Mesenchymal stem cell (in vitro differentiated cells and primary cell): ENCODE results near the gene MACROH2A1.

Experiments used
- DNase-seq: peaks from one replicate; pipeline ENCODE4 v3.0.0-alpha.2; 2013
- H2AFZ ChIP-seq: one replicate; pipeline ENCODE4 v1.6.1; 2013; ENCODE audit warnings: low read depth, mild to moderate bottlenecking, control low read depth, inconsistent platforms, low read length, moderate library complexity
- H2AK5ac ChIP-seq: 2 replicates; pipeline ENCODE4 v1.6.1; 2013; ENCODE audit warnings: low read length, moderate library complexity, mild to moderate bottlenecking, inconsistent platforms; ENCODE audit not compliant: severe bottlenecking
- H2BK120ac ChIP-seq: one replicate; pipeline ENCODE4 v1.6.1; 2013; ENCODE audit warnings: low read depth, mild to moderate bottlenecking, inconsistent platforms, low read length, moderate library complexity
- H2BK12ac ChIP-seq, 2 experiments: one replicate each; pipeline ENCODE4 v1.6.1; 2013; ENCODE audit warnings: inconsistent platforms in 2 of 2, low read length in 2 of 2, mild to moderate bottlenecking in 2 of 2, moderate library complexity in 2 of 2, control low read depth in 1 of 2
- H2BK15ac ChIP-seq: one replicate; pipeline ENCODE4 v1.6.1; 2013; ENCODE audit warnings: mild to moderate bottlenecking, low read depth, inconsistent platforms; ENCODE audit not compliant: poor library complexity, severe bottlenecking
- H2BK5ac ChIP-seq: 2 replicates; pipeline ENCODE4 v1.6.1; 2013; ENCODE audit warnings: low read depth, mild to moderate bottlenecking, low read length, control low read depth, inconsistent platforms; ENCODE audit not compliant: poor library complexity, severe bottlenecking
- H3K14ac ChIP-seq, 2 experiments: one replicate each; pipeline ENCODE4 v1.6.1; 2013; ENCODE audit warnings: inconsistent platforms in 2 of 2, low read length in 2 of 2, control low read depth in 1 of 2, mild to moderate bottlenecking in 1 of 2, moderate library complexity in 1 of 2
- H3K18ac ChIP-seq, 2 experiments: one replicate each; pipeline ENCODE4 v1.6.1; 2013; ENCODE audit warnings: inconsistent platforms in 2 of 2, low read length in 2 of 2, control low read depth in 1 of 2, low read depth in 1 of 2, mild to moderate bottlenecking in 1 of 2
- H3K23ac ChIP-seq, 2 experiments: one replicate each; pipeline ENCODE4 v1.6.1; 2013; ENCODE audit warnings: inconsistent platforms in 2 of 2, low read length in 2 of 2, mild to moderate bottlenecking in 2 of 2, moderate library complexity in 2 of 2, control low read depth in 1 of 2
- H3K27ac ChIP-seq: 2 replicates; pipeline ENCODE4 v1.5.1; 2013; ENCODE audit warnings: mild to moderate bottlenecking, moderate library complexity, low read length, control low read depth, inconsistent platforms; ENCODE audit not compliant: poor library complexity, severe bottlenecking
- H3K27me3 ChIP-seq, 2 experiments: 2 replicates each; pipeline versions ENCODE4 v1.6.1 to v1.7.0; 2013; ENCODE audit warnings: low read length in 2 of 2, mild to moderate bottlenecking in 2 of 2, moderate library complexity in 2 of 2, control low read depth in 1 of 2, inconsistent platforms in 1 of 2; ENCODE audit not compliant: control insufficient read depth in 1 of 2, insufficient read depth in 1 of 2
- H3K36me3 ChIP-seq, 2 experiments: 2 replicates each; pipeline versions ENCODE4 v1.6.1 to v1.7.0; 2013; ENCODE audit warnings: low read length in 2 of 2, control low read depth in 1 of 2, inconsistent platforms in 1 of 2, low read depth in 1 of 2, mild to moderate bottlenecking in 1 of 2; ENCODE audit not compliant: insufficient read depth in 2 of 2, control insufficient read depth in 1 of 2
- H3K4ac ChIP-seq, 2 experiments: one replicate each; pipeline ENCODE4 v1.6.1; 2013; ENCODE audit warnings: inconsistent platforms in 2 of 2, low read length in 2 of 2, mild to moderate bottlenecking in 2 of 2, moderate library complexity in 2 of 2, control low read depth in 1 of 2, low read depth in 1 of 2
- H3K4me1 ChIP-seq: 2 replicates; pipeline ENCODE4 v1.6.1; 2013; ENCODE audit warnings: low read depth, low read length, control low read depth; ENCODE audit not compliant: control insufficient read depth, insufficient read depth
- H3K4me2 ChIP-seq: 2 replicates; pipeline ENCODE4 v1.6.1; 2013; ENCODE audit warnings: low read length, mild to moderate bottlenecking, inconsistent platforms; ENCODE audit not compliant: poor library complexity, severe bottlenecking
- H3K4me3 ChIP-seq, 2 experiments: 2 replicates each; pipeline versions ENCODE4 v1.5.1 to v1.7.0; 2013; ENCODE audit warnings: low read length in 2 of 2, mild to moderate bottlenecking in 2 of 2, control low read depth in 1 of 2, low read depth in 1 of 2; ENCODE audit not compliant: insufficient read depth in 1 of 2
- H3K79me1 ChIP-seq: replicated peaks from 2 replicates; pipeline ENCODE4 v1.6.1; 2013; ENCODE audit warnings: mild to moderate bottlenecking, control low read depth, low read length, inconsistent platforms; ENCODE audit not compliant: poor library complexity, severe bottlenecking
- H3K9ac ChIP-seq: 2 replicates; pipeline ENCODE4 v1.7.0; 2013; ENCODE audit warnings: mild to moderate bottlenecking, low read length, moderate library complexity
- H3K9me3 ChIP-seq: 2 replicates; pipeline ENCODE4 v1.7.0; 2013; ENCODE audit warnings: mild to moderate bottlenecking, low read length; ENCODE audit not compliant: control insufficient read depth
- H4K8ac ChIP-seq: one replicate; pipeline ENCODE4 v1.6.1; 2013; ENCODE audit warnings: inconsistent platforms, mild to moderate bottlenecking, low read length, moderate library complexity
- H4K91ac ChIP-seq: one replicate; pipeline ENCODE4 v1.6.1; 2013; ENCODE audit warnings: mild to moderate bottlenecking, low read length, inconsistent platforms
- WGBS: methylation state at CpG from one replicate; pipeline ENCODE4 v1.1.7; 2013; ENCODE audit warnings: mixed read lengths; 5-methylcytosine and 5-hydroxymethylcytosine counted together

The MACROH2A1 gene

GRCh38 chr5:135437796-135438560 lies 38.9 kb upstream of the MACROH2A1 start:
- H2BK120ac ChIP-seq, result no peak overlapping the region
- no peak overlapping the region for H3K4ac ChIP-seq
- H3K9me3 ChIP-seq, result no peaks in the 10 kb centered on the region
- 88% methylated on average over 11 of the region's 13 CpGs for WGBS
- no peaks in the 10 kb centered on the region for H3K79me1 ChIP-seq
- H3K4me3 ChIP-seq, result peak overlapping the region in 1 of 2 experiments; percentile 33
- H3K36me3 ChIP-seq, result no peaks in the 10 kb centered on the region
- no peak overlapping the region for H3K14ac ChIP-seq
- peak overlapping the region; percentile 70 for H3K9ac ChIP-seq
- no peak overlapping the region for H2BK5ac ChIP-seq
- no peak overlapping the region for H2BK15ac ChIP-seq
- no peak overlapping the region for H3K4me2 ChIP-seq
- H4K91ac ChIP-seq, result no peak overlapping the region
- no peak overlapping the region for H2AFZ ChIP-seq
- H3K27ac ChIP-seq, result no peak overlapping the region
- peaks cover 27% of the 10 kb centered on the region for H3K4me1 ChIP-seq
- H4K8ac ChIP-seq, result no peak overlapping the region
- no peak overlapping the region for H3K18ac ChIP-seq
- no peak overlapping the region for H2AK5ac ChIP-seq
- no peak overlapping the region for H2BK12ac ChIP-seq
- H3K27me3 ChIP-seq, result peaks cover 0 to 27% of the 10 kb centered on the region in 2 experiments
- peak; percentile 28 for DNase-seq
- H3K23ac ChIP-seq, result no peak overlapping the region

- Histone ChIP-seq H3K14ac (no peak overlapping the region), H3K27me3 (peaks cover 0 to 22% of the 10 kb centered on the region in 2 experiments), H2BK120ac (no peak overlapping the region), H3K27ac (no peak overlapping the region), H3K4me1 (peaks cover 27% of the 10 kb centered on the region), H3K4ac (no peak overlapping the region), H2BK5ac (no peak overlapping the region), H3K23ac (no peak overlapping the region), H3K9ac (peak overlapping the region; percentile 70), H3K4me3 (peak overlapping the region in 1 of 2 experiments; percentile 28), H3K4me2 (no peak overlapping the region), H3K18ac (no peak overlapping the region), H3K79me1 (no peaks in the 10 kb centered on the region), H3K9me3 (no peaks in the 10 kb centered on the region), H2BK12ac (no peak overlapping the region), H2AFZ (no peak overlapping the region), H4K8ac (no peak overlapping the region), H2AK5ac (no peak overlapping the region), H2BK15ac (no peak overlapping the region), H4K91ac (no peak overlapping the region), H3K36me3 (no peaks in the 10 kb centered on the region)
- no peak for DNase-seq
- WGBS, result 66% methylated on average over 7 of the region's 7 CpGs
Observed at GRCh38 chr5:135437422-135437795, 38.4 kb upstream of the MACROH2A1 start.

GRCh38 chr5:135436951-135437418 lies 38.0 kb upstream of the MACROH2A1 start:
- H2BK12ac ChIP-seq, result no peak overlapping the region
- WGBS, result 70% methylated on average over 7 of the region's 7 CpGs
- no peak overlapping the region for H3K4me3 ChIP-seq
- H3K27me3 ChIP-seq, result peaks cover 0 to 20% of the 10 kb centered on the region in 2 experiments
- H3K23ac ChIP-seq, result no peak overlapping the region
- H3K4me1 ChIP-seq, result peaks cover 27% of the 10 kb centered on the region
- H2AK5ac ChIP-seq, result no peak overlapping the region
- no peak overlapping the region for H3K9ac ChIP-seq
- H4K91ac ChIP-seq, result no peak overlapping the region
- no peak overlapping the region for H2BK120ac ChIP-seq
- no peak overlapping the region for H2BK15ac ChIP-seq
- H3K14ac ChIP-seq, result no peak overlapping the region
- no peaks in the 10 kb centered on the region for H3K36me3 ChIP-seq
- no peaks in the 10 kb centered on the region for H3K79me1 ChIP-seq
- H2BK5ac ChIP-seq, result no peak overlapping the region
- H3K4me2 ChIP-seq, result no peak overlapping the region
- DNase-seq, result no peak
- H3K9me3 ChIP-seq, result no peaks in the 10 kb centered on the region
- no peak overlapping the region for H4K8ac ChIP-seq
- no peak overlapping the region for H3K27ac ChIP-seq
- H2AFZ ChIP-seq, result no peak overlapping the region
- no peak overlapping the region for H3K18ac ChIP-seq
- no peak overlapping the region for H3K4ac ChIP-seq

GRCh38 chr5:135435467-135436330 lies 36.7 kb upstream of the MACROH2A1 start:
- no peak overlapping the region for H2BK5ac ChIP-seq
- no peak overlapping the region for H3K4me2 ChIP-seq
- no peaks in the 10 kb centered on the region for H3K79me1 ChIP-seq
- no peaks in the 10 kb centered on the region for H3K9me3 ChIP-seq
- no peak overlapping the region for H3K27ac ChIP-seq
- H2BK120ac ChIP-seq, result no peak overlapping the region
- no peak overlapping the region for H3K4ac ChIP-seq
- H3K9ac ChIP-seq, result no peak overlapping the region
- no peak overlapping the region for H3K14ac ChIP-seq
- H2AK5ac ChIP-seq, result no peak overlapping the region
- whole genome bisulfite sequencing, result 93% methylated on average over 9 of the region's 9 CpGs
- H3K27me3 ChIP-seq, result peaks cover 0 to 20% of the 10 kb centered on the region in 2 experiments
- no peak overlapping the region for H2AFZ ChIP-seq
- no peak overlapping the region for H4K8ac ChIP-seq
- no peak overlapping the region for H4K91ac ChIP-seq
- H2BK12ac ChIP-seq, result no peak overlapping the region
- no peak overlapping the region for H3K18ac ChIP-seq
- peaks cover 27% of the 10 kb centered on the region for H3K4me1 ChIP-seq
- no peak for DNase-seq
- H3K23ac ChIP-seq, result no peak overlapping the region
- H3K36me3 ChIP-seq, result no peaks in the 10 kb centered on the region
- no peak overlapping the region for H3K4me3 ChIP-seq
- H2BK15ac ChIP-seq, result no peak overlapping the region
